ENCODE results near the gene INTS3.

INTS3 gene

DNA sequence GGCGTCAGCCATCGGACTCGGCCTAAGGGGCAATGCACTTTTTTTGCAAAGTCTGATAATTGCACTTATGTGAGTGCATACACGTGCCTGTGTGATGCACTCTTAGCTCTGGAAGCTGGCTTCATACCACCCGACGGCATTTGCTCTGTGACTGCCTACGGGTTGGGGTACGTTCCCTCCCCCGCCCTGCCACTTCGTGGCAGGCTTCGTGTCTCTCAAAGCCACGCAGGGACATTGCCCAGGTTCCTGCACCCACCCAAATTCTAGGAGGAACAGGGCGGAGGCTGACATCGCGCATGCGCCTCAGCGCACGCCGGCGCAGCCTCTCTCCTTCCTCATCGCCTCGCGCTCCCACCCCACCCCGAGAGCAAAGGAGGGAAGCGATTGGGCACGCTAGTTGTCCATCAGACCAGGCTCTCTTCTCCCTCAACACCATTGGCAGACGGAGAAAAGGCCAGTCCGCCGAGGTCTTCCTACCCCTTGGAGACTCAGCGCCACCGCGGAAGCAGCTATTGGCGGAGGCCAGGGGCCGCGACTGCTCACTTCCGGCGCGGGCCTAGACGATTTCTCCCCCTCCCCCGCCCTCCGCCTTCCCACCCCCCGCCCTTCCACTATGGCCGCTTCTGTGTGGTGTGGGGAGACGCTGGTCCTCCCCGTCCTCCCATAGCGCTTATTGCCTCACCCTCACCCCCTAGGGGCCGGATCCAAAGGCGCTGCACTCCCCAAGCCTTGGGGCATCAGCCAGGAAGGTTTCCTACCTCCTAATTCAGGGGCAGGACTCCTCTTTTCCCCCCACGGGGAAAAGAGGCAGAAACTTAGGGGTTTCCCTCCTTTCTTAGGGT lies at the start of gene INTS3:
INTS3 (plus strand) TSS at position 588 of the 842 bp plus-strand sequence. CDS start 585 bp downstream, outside the sequence.
- peak; percentile 99 for DNase-seq

- no peak for DNase-seq
Observed at GRCh38 chr1:153678519-153679336, 49.1 kb upstream of the INTS3 start, which contains the start of gene NPR1. TSS of gene NPR1 (plus strand) at chr1:153678688. CDS start at chr1:153679109, 421 bp downstream.

DNA sequence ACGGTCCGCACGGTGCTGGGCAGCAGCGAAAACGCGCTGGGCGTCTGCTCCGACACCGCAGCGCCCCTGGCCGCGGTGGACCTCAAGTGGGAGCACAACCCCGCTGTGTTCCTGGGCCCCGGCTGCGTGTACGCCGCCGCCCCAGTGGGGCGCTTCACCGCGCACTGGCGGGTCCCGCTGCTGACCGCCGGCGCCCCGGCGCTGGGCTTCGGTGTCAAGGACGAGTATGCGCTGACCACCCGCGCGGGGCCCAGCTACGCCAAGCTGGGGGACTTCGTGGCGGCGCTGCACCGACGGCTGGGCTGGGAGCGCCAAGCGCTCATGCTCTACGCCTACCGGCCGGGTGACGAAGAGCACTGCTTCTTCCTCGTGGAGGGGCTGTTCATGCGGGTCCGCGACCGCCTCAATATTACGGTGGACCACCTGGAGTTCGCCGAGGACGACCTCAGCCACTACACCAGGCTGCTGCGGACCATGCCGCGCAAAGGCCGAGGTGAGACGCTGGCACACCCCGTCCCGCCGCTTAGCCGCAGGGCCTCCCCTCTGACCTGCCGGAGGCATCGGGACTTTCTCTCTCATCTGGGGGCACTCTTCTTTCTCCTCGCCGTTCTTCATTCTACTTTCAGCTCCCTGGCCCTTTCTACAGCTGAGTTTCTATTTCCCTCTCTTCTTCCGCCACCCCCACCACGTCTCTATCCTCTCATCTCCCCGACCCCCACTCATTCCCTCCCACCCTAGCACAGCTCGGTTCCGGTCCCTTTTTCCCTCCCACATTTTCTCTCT lies 48.3 kb upstream of the INTS3 start:
- DNase-seq: no peak

GRCh38 chr1:153680120-153680403 lies 47.8 kb upstream of the INTS3 start:
- DNase-seq: no peak

DNA sequence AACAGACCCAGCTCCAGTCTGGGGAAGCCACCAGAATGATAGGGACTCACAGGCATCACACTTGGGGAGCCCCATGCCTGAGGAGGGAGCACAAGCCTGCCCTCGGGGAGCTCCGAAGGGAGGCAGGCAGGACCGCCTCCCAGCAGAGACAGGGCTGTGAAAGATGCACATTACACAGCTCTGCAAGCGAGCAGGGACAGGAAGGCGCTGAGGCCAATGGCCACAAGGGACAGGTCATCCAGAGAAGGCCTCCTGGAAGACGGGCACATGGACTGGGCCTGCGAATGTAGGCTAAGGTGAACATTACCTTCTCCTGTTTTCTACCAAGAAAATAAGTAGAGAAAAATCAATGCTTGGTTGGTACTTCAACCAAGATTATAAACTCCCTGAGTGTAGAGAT lies 45.1 kb upstream of the INTS3 start:
- DNase-seq: no peak

- DNase-seq: no peak
Observed at GRCh38 chr1:153683854-153684253, 44.0 kb upstream of the INTS3 start.

- DNase-seq: no peak
Observed at GRCh38 chr1:153684892-153685291, 43.0 kb upstream of the INTS3 start.

GRCh38 chr1:153685544-153686340 lies 42.1 kb upstream of the INTS3 start:
- DNase-seq: no peak

DNA sequence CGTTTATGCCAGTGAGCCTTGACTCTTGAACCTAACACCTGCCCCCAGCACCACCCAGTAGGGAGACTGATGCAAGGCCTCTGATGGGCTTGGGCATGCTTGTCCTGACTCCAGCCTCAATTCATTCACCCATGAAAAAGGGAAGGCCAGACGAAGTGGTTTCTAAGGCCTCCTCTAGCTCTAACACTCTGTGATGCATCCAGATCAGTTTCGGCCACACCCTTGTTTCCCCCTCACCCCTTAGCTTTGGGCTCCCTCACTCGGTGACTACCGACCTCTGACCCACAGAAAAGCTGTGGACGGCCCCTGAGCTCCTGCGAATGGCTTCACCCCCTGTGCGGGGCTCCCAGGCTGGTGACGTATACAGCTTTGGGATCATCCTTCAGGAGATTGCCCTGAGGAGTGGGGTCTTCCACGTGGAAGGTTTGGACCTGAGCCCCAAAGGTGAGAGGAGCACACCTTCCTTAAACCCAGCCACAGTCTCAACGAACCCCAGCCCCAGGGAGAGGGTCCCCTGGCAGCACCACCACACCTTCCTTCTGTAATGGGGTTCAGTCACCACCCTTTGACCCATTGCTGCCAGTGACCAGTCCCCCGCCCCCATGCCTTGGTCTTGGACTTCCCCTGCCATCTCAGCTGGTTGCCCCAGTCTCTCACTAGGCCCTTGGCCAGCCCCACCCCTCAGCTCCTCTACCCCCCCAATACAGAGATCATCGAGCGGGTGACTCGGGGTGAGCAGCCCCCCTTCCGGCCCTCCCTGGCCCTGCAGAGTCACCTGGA lies 40.3 kb upstream of the INTS3 start:
- DNase-seq: no peak

GRCh38 chr1:153688276-153688675 lies 39.6 kb upstream of the INTS3 start:
- DNase-seq: no peak

DNA sequence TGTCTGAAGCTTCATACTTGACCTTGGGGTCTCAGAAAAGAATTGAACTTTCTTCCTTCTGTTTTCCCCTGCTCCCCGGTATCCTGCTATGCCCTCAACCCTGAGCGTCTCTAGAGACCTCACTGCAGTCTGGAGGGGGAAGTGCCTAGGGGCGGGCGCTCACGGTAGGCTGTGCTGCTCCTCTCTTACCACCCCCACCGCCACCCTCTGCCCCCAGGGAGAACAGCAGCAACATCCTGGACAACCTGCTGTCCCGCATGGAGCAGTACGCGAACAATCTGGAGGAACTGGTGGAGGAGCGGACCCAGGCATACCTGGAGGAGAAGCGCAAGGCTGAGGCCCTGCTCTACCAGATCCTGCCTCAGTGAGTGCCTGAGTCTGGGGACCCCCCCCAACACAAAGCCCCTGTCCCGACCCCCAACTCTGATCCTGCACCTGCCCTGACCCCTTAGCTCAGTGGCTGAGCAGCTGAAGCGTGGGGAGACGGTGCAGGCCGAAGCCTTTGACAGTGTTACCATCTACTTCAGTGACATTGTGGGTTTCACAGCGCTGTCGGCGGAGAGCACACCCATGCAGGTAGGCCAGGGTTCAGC lies 39.0 kb upstream of the INTS3 start:
- no peak for DNase-seq

- no peak for DNase-seq
Observed at GRCh38 chr1:153693466-153693865, 34.4 kb upstream of the INTS3 start.

DNA sequence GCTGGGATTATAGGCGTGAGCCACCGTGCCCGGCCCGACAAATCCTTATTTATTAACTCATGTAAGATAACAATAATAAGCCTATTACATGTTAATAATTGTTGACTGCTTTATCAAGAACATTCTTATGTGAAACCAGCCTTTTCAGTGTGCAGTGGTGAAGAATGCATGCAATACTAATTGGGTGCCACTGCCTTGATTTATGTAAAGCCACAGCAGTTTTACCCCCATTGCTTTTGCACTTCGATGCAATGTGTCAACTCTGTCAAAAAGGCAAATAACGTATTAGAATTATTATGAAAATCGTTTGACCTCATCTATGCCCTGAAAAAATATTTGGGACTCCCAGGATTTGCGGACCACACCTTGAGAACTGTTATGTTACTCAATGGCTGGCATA lies 31.1 kb upstream of the INTS3 start:
- DNase-seq: no peak

- no peak for DNase-seq
Observed at GRCh38 chr1:153697191-153698019, 30.4 kb upstream of the INTS3 start.

- DNase-seq: no peak
Observed at GRCh38 chr1:153698020-153698922, 29.6 kb upstream of the INTS3 start.

- no peak for DNase-seq
Observed at GRCh38 chr1:153698923-153699714, 28.7 kb upstream of the INTS3 start.

DNA sequence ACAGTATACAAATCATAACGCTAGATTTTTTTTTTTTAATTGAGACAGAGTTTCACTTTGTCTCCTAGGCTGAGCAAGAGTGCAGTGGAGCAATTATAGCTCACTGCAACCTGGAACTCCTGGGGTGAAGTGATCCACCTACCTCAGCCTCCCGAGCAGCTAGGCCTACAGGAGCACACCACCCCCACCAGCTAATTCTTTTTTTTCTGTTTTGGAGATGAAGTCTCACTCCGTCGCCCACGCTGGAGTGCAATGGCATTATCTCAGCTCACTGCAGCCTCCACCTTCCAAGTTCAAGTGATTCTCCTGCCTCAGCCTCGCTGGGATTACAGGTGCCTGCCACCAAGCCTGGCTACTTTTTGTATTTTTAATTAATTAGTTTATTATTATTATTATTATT lies 28.1 kb upstream of the INTS3 start:
- no peak for DNase-seq

DNA sequence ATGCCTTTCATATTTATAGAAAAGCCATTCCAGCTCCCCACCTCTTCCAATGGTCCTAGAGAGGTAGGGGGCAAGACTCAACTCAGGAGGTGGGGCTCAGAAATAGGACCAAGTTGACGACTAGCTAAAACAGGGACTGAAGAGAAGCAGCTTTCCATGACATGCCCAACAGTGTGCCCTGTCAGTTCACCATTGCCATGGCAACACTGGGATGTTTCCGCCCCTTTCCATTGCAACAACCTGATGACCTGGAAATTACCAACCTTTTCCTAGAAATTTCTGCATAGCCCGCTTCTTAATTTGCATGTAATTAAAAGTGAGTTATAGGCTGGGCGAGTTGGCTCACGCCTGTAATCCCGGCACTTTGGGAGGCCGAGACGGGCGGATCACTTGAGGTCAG lies 22.4 kb upstream of the INTS3 start:
- no peak for DNase-seq
